PC-9 (cell line): ENCODE data around the gene PPP1R9A. TPM values are rescaled to one million over a fixed set of nuclear protein-coding genes. Genes with fewer than 3 reads are reported as not detected.

ENCODE experiments used
- BruUV-seq: library from RNA; stranded (reverse); fragments of 400-500 nt; replicated peaks from 2 replicates; lab custom pipeline; 2021; lab: Mats Ljungman, UMichigan
- CTCF ChIA-PET: fragments of 300-600 bp; sonication (Branson Sonifier 250); formaldehyde crosslinking; loops from one replicate; lab custom pipeline; 2022; ENCODE audit warnings: antibody characterized with exemption; lab: Charles Lee
- POLR2A ChIA-PET: fragments of 300-600 bp; sonication (Branson Sonifier 250); formaldehyde crosslinking; loops from one replicate; lab custom pipeline; 2022; ENCODE audit warnings: antibody characterized with exemption; ENCODE audit not compliant: unreplicated experiment; lab: Charles Lee
- DNase-seq, 2 experiments: peaks; one replicate each; pipeline versions ENCODE4 v3.0.0 to v3.0.0-alpha.2; 2015 to 2022; ENCODE audit warnings: mixed read lengths in 1 of 2
- H2AFZ ChIP-seq: fragments of 200-600 bp; sonication (generic); 2 replicates; pipeline ENCODE4 v1.8.1; 2017; ENCODE audit warnings: antibody characterized with exemption
- H3F3A ChIP-seq: fragments of 200-600 bp; sonication (generic); 2 replicates; pipeline ENCODE4 v1.8.1; 2017; ENCODE audit warnings: antibody characterized with exemption, mild to moderate bottlenecking, low read depth; ENCODE audit not compliant: insufficient read depth
- H3K27ac ChIP-seq: fragments of 200-600 bp; sonication (generic); 2 replicates; pipeline ENCODE4 v1.6.1; 2016; ENCODE audit warnings: mixed run types
- H3K27me3 ChIP-seq: fragments of 200-600 bp; sonication (generic); 2 replicates; pipeline ENCODE4 v1.6.1; 2016; ENCODE audit warnings: low read depth, mixed run types; ENCODE audit not compliant: insufficient read depth
- H3K36me3 ChIP-seq: fragments of 200-600 bp; sonication (generic); 2 replicates; pipeline ENCODE4 v1.6.1; 2016; ENCODE audit warnings: low read depth, mixed run types
- H3K4me1 ChIP-seq: fragments of 200-600 bp; sonication (generic); replicated peaks from 2 replicates; pipeline ENCODE4 v1.6.1; 2016; ENCODE audit warnings: mixed run types; ENCODE audit not compliant: insufficient read depth
- H3K4me2 ChIP-seq: fragments of 200-600 bp; sonication (generic); 2 replicates; pipeline ENCODE4 v1.6.1; 2017; ENCODE audit warnings: mixed run types
- H3K4me3 ChIP-seq: fragments of 200-600 bp; sonication (generic); 2 replicates; pipeline ENCODE4 v1.6.1; 2016; ENCODE audit warnings: mixed run types
- H3K79me2 ChIP-seq: fragments of 200-600 bp; sonication (generic); 2 replicates; pipeline ENCODE4 v1.6.1; 2017; ENCODE audit warnings: low read depth, mixed run types
- H3K9me2 ChIP-seq: fragments of 200-600 bp; sonication (generic); 2 replicates; pipeline ENCODE4 v1.8.1; 2017; ENCODE audit warnings: mild to moderate bottlenecking; ENCODE audit not compliant: insufficient read depth
- H3K9me3 ChIP-seq: fragments of 200-600 bp; sonication (generic); 2 replicates; pipeline ENCODE4 v1.8.1; 2016; ENCODE audit warnings: low read depth; ENCODE audit not compliant: insufficient read depth
- H4K20me1 ChIP-seq: fragments of 200-600 bp; sonication (generic); 2 replicates; pipeline ENCODE4 v1.8.1; 2017; ENCODE audit not compliant: insufficient read depth
- CTCF ChIP-seq: fragments of 200-600 bp; sonication (generic); conservative IDR thresholded peaks from 2 replicates; pipeline ENCODE4 v1.6.1; 2017; ENCODE audit warnings: mixed run types, antibody characterized with exemption, mild to moderate bottlenecking, moderate library complexity
- EZH2 ChIP-seq: fragments of 200-600 bp; sonication (generic); IDR thresholded peaks from 2 replicates; pipeline ENCODE4 v1.8.0; 2017; ENCODE audit warnings: antibody characterized with exemption, low read depth
- intact Hi-C: fragments of 100-400 bp; cut with micrococcal nuclease; formaldehyde crosslinking; loops from one replicate; pipeline ENCODE4 v1.10.0; 2022; ENCODE audit not compliant: unreplicated experiment
- total RNA-seq: library from RNA; stranded (reverse); gene quantifications from 2 replicates; pipeline ENCODE4 v1.2.3, GENCODE V29; 2021

Gene PPP1R9A
- total RNA-seq, 1 experiment from 2014 or later = 11.5 TPM

GRCh38 chr7:95141755-95142154 lies 234.4 kb downstream of the PPP1R9A start:
- no peaks in the 10 kb centered on the region for H4K20me1 ChIP-seq
- no peaks in the 10 kb centered on the region for H3K9me2 ChIP-seq
- TF ChIP-seq CTCF (no peak), EZH2 (no peak)
- no peak for DNase-seq
- H3K27me3 ChIP-seq = no peaks in the 10 kb centered on the region
- H3K4me3 ChIP-seq = no peak overlapping the region
- H2AFZ ChIP-seq = no peak overlapping the region
- 0 out of 2 replicates have a peak, but pooled peaks cover 6% of the 10 kb centered on the region for H3F3A ChIP-seq
- H3K4me2 ChIP-seq = no peak overlapping the region
- no peak overlapping the region for H3K27ac ChIP-seq
- intact Hi-C loops = no loop called here
- no peaks in the 10 kb centered on the region for H3K79me2 ChIP-seq
- H3K9me3 ChIP-seq = no peaks in the 10 kb centered on the region; the same call in 1 of the 2 replicates
- ChIA-PET CTCF (no interaction called here), POLR2A (no interaction called here)
- H3K4me1 ChIP-seq = no peaks in the 10 kb centered on the region
- H3K36me3 ChIP-seq = no peaks in the 10 kb centered on the region
- no TSS peak for BruUV-seq

- H3K79me2 ChIP-seq = no peaks in the 10 kb centered on the region
- BruUV-seq = no TSS peak
- ChIA-PET POLR2A (no interaction called here), CTCF (no interaction called here)
- no peaks in the 10 kb centered on the region; the same call in 1 of the 2 replicates for H3K9me3 ChIP-seq
- no peaks in the 10 kb centered on the region for H4K20me1 ChIP-seq
- no peaks in the 10 kb centered on the region for H3K4me1 ChIP-seq
- H3K4me2 ChIP-seq = no peak overlapping the region
- no peak overlapping the region for H2AFZ ChIP-seq
- TF ChIP-seq EZH2 (no peak), CTCF (no peak)
- H3F3A ChIP-seq = 0 out of 2 replicates have a peak, but pooled peaks cover 6% of the 10 kb centered on the region
- no peaks in the 10 kb centered on the region for H3K27me3 ChIP-seq
- no peak for DNase-seq
- H3K36me3 ChIP-seq = no peaks in the 10 kb centered on the region
- H3K9me2 ChIP-seq = no peaks in the 10 kb centered on the region
- no peak overlapping the region for H3K27ac ChIP-seq
- intact Hi-C loops = no loop called here
- no peak overlapping the region for H3K4me3 ChIP-seq
These were observed 236.9 kb downstream of the PPP1R9A start for GRCh38 chr7:95144256-95144655.

- no peaks in the 10 kb centered on the region for H3K4me1 ChIP-seq
- BruUV-seq = no TSS peak
- ChIA-PET CTCF (no interaction called here), POLR2A (no interaction called here)
- no peaks in the 10 kb centered on the region for H3K36me3 ChIP-seq
- no peak overlapping the region for H2AFZ ChIP-seq
- no peaks in the 10 kb centered on the region for H4K20me1 ChIP-seq
- TF ChIP-seq CTCF = no peak
- TF ChIP-seq EZH2 = no peak
- DNase-seq = no peak
- H3K4me3 ChIP-seq = no peak overlapping the region
- H3K27me3 ChIP-seq = no peaks in the 10 kb centered on the region
- H3K79me2 ChIP-seq = no peaks in the 10 kb centered on the region
- intact Hi-C loops = no loop called here
- H3K9me2 ChIP-seq = no peaks in the 10 kb centered on the region
- no peak overlapping the region for H3K27ac ChIP-seq
- no peaks in the 10 kb centered on the region for H3K9me3 ChIP-seq
- no peaks in the 10 kb centered on the region for H3F3A ChIP-seq
- H3K4me2 ChIP-seq = no peak overlapping the region
These were observed 248.6 kb downstream of the PPP1R9A start for GRCh38 chr7:95155965-95156364.
